ENCODE measurements around the gene MAML2.

DNA sequence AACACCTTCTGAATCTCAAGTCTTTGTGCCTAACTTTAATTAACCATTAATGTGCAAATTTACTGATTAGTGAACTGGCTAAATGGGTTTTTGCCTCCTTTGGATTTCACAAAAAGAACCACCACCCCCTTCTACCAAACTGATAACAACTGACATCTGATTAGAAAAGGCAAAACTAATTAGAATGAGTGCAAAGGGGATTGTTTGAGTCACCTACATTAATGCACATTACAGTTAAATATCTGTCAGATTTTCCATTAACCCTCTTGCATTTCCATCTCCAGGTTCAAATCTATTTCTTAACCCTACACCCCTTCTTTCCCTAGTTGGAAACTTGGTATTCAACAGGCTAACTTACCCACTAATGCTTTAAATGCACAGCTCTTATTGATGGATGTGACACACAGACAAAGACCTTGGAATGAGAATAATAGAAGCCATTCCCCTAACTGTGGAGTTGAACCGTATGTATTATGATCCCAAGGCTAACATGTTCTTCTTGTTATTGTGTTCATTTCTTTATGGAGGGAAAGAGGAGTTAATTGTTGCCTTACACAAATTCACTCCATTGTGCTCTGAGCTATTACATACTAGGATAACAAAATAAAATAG is 257.6 kb downstream of the MAML2 start:
- TF ChIP-seq, protein P1, sequence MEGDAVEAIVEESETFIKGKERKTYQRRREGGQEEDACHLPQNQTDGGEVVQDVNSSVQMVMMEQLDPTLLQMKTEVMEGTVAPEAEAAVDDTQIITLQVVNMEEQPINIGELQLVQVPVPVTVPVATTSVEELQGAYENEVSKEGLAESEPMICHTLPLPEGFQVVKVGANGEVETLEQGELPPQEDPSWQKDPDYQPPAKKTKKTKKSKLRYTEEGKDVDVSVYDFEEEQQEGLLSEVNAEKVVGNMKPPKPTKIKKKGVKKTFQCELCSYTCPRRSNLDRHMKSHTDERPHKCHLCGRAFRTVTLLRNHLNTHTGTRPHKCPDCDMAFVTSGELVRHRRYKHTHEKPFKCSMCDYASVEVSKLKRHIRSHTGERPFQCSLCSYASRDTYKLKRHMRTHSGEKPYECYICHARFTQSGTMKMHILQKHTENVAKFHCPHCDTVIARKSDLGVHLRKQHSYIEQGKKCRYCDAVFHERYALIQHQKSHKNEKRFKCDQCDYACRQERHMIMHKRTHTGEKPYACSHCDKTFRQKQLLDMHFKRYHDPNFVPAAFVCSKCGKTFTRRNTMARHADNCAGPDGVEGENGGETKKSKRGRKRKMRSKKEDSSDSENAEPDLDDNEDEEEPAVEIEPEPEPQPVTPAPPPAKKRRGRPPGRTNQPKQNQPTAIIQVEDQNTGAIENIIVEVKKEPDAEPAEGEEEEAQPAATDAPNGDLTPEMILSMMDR (IDR thresholded peaks at IDR 0.05; ENCODE audit: borderline replicate concordance, extremely low read depth, low read length, poor library complexity, severe bottlenecking) = no peak
- no peak for TF ChIP-seq EZH2 (IDR thresholded peaks at IDR 0.05; ENCODE audit: borderline replicate concordance, low read depth, low read length, severe bottlenecking)

Measured in DND-41 (cell line).